WI38 (cell line): ENCODE measurements around the gene FOXN3.

Experiments used
- H3K4me3 ChIP-seq: 2 replicates; pipeline ENCODE4 v1.5.1; 2011; ENCODE audit warnings: low read depth, mild to moderate bottlenecking, control low read depth, low read length
- TF ChIP-seq, protein P1 (sequence below): IDR thresholded peaks from 2 replicates; pipeline ENCODE4 v1.5.1; 2012; ENCODE audit warnings: low read depth, mild to moderate bottlenecking, control low read depth, low read length

Gene FOXN3

GRCh38 chr14:89331398-89331797 lies 85.6 kb downstream of the FOXN3 start:
- no peak overlapping the region for H3K4me3 ChIP-seq
- TF ChIP-seq, protein P1, sequence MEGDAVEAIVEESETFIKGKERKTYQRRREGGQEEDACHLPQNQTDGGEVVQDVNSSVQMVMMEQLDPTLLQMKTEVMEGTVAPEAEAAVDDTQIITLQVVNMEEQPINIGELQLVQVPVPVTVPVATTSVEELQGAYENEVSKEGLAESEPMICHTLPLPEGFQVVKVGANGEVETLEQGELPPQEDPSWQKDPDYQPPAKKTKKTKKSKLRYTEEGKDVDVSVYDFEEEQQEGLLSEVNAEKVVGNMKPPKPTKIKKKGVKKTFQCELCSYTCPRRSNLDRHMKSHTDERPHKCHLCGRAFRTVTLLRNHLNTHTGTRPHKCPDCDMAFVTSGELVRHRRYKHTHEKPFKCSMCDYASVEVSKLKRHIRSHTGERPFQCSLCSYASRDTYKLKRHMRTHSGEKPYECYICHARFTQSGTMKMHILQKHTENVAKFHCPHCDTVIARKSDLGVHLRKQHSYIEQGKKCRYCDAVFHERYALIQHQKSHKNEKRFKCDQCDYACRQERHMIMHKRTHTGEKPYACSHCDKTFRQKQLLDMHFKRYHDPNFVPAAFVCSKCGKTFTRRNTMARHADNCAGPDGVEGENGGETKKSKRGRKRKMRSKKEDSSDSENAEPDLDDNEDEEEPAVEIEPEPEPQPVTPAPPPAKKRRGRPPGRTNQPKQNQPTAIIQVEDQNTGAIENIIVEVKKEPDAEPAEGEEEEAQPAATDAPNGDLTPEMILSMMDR: no peak

- TF ChIP-seq, protein P1: no peak
- H3K4me3 ChIP-seq: no peak overlapping the region; the same call in 1 of the 2 replicates
These were observed 86.6 kb downstream of the FOXN3 start for GRCh38 chr14:89330236-89331002.

DNA sequence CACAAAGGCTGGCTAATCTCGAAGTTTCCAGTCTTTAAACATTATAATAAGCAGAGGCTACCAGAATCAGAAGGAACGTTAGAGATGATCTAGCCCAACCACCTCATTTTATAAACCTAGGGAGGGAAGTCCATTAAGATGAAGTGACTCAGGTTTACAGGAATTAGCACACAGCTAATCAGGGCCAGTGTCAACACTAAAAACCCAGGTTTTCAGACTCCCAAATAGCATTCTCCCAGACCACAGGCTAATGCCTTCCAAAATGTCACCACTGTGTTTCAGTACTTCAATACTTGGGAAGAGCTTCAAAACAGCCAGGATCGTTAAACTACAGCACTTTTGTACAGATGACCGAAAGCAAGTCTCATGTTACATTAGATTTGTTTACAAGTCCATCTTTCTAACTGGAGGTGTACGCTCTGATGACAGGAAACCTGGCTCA lies 89.2 kb downstream of the FOXN3 start:
- no peak overlapping the region for H3K4me3 ChIP-seq
- TF ChIP-seq, protein P1: no peak

- H3K4me3 ChIP-seq: no peak overlapping the region
- TF ChIP-seq, protein P1: no peak
These were observed 91.1 kb downstream of the FOXN3 start for GRCh38 chr14:89325959-89326358.

DNA sequence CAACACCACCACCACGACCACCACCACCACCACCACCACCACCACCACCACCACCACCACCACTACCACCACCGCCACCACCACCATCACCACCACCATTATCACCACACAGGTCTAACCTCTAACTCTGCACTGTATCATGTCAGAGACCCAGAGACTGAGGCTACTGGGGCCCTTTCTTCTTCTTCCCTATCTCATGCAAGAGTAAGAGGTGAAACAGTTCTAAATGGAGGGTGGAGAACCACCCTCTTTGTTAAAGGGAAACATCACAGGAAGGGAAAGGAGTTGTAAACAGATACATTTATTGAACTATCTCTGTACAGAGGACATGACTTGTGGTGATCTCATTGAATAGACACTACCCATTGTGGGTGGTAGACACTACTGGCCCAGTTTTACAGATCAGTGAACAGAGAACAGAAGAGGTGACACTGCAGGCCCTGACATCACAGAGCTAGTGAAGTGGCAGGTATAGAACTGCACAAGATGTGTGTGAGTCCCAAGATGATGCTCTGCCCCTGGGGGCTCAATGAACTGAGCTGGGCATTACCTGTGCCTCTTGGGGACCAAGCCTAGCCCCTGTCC lies 91.6 kb downstream of the FOXN3 start:
- no peak overlapping the region for H3K4me3 ChIP-seq
- TF ChIP-seq, protein P1: no peak

DNA sequence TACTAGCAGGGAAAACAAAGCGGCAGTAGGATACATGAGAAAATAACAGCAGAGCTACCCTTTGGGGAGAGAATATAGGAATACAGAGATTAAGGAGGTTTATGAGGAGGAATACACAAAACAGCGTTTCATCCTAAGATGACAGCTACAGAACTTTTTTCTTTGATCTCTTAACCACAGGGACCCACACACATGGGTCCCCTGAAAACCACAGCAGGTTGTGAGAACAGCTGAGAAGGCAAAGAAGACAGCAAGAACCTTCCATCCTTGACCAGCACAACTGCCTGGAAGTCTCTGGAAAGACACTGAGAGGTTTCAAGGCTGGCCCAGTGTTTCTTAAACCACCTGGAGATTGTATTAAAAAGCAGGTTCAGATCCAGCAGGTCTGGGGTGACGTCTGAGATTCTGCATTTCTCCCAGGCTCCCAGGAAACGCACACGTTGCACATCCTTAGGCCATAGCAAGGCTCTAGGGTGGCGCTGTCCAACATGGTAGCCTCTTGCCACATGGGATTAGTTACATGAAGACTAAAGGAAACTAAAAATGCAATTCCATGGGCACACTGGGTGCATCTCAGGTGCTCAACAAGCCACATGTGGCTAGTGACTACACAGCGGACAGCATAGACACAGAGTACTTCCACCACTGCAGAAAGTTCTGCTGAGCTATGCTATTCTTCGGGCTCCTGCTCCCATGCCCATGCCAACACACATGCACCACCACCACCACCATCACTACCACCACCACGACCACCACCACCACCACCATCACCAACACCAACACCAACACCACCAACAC lies 92.3 kb downstream of the FOXN3 start:
- TF ChIP-seq, protein P1: no peak
- H3K4me3 ChIP-seq: no peak overlapping the region
